Posterior vena cava (tissue), 2 donors: ENCODE results near the gene SPRED3. TPM values are rescaled to one million over a fixed set of nuclear protein-coding genes. Genes with fewer than 3 reads are reported as not detected.

Experiments
- DNase-seq: peaks from one replicate; pipeline ENCODE4 v3.0.0-alpha.2; 2020; ENCODE audit warnings: low spot score
- intact Hi-C, 2 donors: fragments of 100-400 bp; cut with DNase I; formaldehyde crosslinking; loops; one replicate each; pipeline versions ENCODE4 v1.14.1 to v1.14.2; 2022 to 2023
- total RNA-seq, 2 donors: library from RNA; stranded (reverse); fragmentation: NEBNext Ultra II Directional; extraction: Animal tissue kit (Norgen Biotek cat#: 25700); gene quantifications; one replicate each; pipeline ENCODE4 v1.2.1, GENCODE V29; 2021
- donor health status: DM: yes; HTN: yes; CAD: no.
- donor health status: DM: yes; HTN: yes; CAD: no.

The SPRED3 gene
- total RNA-seq, 2 donors from 2014 or later: 2.8 to 6.5 TPM

DNA sequence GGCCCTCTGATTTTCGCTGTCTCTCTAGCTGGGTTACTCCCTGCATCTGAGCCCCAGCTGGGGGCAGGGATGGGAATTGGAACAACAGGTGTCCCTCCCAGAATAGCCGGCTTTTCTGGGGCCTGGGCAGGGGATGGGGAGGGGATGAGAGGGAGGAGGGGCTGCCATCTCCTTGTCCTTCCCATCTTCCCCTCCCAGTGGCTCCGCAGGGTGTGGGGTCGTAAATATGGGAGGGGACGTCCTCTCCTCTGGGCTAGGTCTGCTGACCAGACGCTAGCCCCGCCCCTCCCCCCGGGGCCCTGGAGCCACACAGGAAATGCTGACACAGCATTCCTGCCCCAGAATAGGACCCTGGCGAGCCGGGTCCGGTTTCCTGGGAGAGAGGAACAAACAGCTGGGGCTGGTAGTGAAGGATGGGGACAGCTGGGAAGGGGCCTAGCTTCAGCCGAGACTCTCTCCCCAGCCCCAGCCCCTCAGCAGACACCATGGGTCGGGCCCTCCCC lies 46.1 kb downstream of the SPRED3 start:
- intact Hi-C loops: no loop called here
- DNase-seq: no peak

DNA sequence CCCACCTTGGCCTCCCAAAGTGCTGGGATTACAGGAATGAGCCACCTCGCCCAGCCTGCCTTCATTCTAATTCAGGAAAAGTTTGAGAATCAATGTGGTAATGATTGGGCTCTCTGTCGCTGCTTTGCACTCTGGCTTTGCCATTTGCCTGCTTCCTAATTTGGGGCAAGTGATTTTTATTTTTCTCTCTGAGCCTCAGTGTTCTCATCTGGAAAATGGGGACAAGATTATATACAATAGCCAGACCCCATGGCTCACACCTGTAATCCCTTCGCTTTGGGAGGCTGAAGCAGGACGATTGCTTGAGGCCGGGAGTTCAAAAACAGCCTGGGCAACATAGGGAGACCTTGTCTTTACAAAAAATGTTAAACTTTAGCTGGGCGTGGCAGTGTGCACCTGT lies 48.8 kb downstream of the SPRED3 start:
- intact Hi-C loops: no loop called here

DNA sequence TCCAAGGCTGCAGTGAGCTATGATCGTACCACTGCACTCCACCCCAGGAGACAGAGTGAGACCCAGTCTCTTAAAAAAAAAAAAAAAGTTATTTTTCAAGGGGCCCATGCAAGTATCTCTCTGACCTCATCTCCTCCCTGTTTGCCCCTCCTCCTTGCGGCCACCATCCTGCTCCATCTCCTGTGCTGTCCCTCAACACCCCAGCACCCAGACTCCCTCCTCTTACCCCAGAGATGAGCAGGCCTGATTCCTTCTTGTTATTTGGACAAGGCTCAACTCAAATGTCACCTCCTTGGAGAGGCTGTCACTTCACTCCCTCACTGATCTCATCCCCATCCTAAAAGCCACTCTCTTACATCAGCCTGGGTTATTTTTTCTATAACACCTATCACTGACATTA lies 49.4 kb downstream of the SPRED3 start:
- no peak for DNase-seq
- intact Hi-C loops: no loop called here

More for the DNA sequence above, 48.8 kb downstream of the SPRED3 start:
- no peak for DNase-seq

DNA sequence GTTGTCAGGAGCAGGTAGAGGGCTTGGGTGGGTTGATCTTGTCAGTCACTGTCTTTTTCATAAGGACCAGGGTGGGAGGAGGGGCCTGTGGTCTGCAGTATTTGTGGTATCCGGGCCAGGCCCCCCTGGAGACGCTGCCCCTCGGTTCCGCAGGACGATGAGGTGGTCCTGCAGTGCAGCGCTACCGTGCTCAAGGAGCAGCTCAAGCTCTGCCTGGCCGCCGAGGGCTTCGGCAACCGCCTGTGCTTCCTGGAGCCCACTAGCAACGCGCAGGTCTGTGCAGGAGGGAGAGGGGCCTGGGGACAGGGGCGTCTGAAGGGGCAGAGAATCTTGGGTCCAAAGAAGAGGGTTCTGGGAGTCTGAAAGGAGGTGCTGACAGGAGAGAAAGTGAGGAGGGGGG lies 52.1 kb downstream of the SPRED3 start:
- intact Hi-C loops: no loop called here
- DNase-seq: no peak

DNA sequence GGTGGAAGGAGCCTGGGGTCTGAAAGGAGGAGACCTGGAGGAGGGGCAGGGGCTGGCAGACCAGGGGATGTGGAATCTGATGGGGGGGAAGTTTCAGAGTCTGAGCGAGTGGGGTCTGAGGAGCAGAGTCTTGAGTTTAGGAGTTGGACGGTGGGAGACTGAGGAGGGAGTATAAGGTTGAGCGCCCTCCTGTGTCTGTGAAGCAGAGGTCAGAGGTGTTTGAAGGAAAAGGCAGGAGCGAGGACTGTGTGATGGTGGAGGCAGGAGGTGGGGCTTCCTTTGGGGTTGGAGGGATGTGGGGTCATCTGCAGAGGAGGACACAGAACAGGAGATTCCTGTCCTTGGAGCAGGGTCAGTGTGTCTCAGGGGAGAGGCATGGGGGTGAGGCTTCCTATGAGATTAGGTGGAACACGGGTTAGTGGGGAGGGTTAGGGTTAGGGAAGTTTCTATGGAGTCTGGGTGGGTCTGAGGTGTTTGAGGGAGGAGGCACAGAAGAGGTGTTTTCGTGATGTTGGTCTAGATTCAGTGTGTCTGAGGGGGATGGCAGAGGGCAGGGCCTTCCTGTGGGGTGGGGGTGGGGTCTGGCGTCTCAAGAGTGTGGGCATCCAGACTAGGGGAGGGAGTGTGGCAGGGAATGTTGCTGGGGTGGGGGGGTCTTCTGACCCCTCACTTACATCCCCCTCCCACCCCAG lies 53.3 kb downstream of the SPRED3 start:
- no peak for DNase-seq
- intact Hi-C loops: no loop called here

DNA sequence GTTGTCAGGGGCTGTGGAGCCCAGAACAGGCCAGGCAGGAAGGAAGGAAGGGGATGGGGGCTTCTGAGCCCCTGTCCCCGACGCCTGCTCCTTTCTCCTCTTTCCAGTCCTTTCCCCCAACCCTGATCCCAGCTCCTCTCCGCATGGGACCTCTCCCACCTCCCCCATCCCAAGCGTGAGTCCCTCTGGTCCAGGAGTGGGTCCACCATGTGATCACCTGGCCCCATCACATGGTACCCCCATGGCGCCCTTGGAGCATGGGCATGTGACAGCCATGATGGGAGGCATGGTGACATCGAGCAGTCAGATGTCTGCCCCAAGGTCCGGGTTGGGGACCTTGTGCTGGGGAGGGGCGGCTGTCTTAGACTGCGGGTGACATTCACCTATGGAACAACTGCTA lies 54.2 kb downstream of the SPRED3 start:
- intact Hi-C loops: no loop called here
- DNase-seq: no peak

DNA sequence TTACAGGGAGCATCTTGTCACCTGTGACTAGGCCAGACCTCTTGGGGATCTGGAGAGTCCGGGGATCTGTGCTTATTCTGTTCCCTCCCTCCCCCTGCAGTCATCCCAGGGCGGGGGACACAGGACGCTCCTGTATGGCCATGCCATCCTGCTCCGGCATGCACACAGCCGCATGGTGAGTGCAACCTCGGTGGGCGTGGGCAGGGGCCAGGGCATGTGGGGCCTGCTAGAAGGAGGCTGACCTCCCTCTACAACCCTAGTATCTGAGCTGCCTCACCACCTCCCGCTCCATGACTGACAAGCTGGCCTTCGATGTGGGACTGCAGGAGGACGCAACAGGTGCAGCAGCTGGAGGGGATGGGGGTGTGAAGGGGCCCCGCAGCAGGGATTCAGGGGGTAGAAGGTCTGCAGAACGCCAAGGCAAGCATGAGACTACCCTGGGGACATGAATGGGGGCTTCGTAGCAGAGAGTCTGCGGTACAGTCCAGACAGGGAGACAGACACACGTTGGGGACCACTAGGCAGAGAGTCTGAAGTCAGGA lies 55.0 kb downstream of the SPRED3 start:
- intact Hi-C loops: no loop called here

DNA sequence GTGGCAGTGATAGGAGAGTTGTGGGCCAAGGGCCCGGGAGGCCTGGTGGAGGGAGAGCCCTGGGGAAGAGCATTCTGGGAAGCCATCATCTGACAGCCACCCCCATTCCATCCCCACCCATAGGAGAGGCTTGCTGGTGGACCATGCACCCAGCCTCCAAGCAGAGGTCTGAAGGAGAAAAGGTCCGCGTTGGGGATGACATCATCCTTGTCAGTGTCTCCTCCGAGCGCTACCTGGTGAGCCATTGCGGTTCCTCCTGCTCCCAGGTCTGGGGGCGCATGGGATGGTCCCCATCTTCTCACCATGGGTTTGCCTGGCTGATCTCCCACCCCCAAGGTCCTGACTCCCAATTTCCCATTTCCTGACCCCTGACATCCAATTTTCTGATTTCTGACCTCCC lies 55.5 kb downstream of the SPRED3 start:
- intact Hi-C loops: no loop called here
- no peak for DNase-seq

More for the DNA sequence above, 55.0 kb downstream of the SPRED3 start:
- DNase-seq: no peak

DNA sequence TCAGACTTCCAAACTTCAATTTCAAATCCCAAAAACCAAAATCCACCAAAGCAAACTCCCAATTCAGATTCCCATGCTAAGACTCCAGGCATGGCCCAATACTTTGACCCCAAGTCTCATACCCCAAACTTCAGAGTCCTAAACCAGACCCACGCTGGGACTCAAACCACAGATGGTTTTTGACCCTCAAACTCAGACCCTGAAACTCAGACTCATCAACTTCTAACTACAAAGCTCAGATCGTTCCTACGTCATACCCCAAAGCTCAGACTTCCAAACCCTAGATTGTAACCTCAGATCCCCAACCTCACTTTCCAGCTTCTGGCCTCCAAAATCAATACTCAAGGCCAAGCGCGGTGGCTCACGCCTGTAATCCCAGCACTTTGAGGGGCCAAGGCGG lies 56.9 kb downstream of the SPRED3 start:
- DNase-seq: no peak
- intact Hi-C loops: no loop called here

DNA sequence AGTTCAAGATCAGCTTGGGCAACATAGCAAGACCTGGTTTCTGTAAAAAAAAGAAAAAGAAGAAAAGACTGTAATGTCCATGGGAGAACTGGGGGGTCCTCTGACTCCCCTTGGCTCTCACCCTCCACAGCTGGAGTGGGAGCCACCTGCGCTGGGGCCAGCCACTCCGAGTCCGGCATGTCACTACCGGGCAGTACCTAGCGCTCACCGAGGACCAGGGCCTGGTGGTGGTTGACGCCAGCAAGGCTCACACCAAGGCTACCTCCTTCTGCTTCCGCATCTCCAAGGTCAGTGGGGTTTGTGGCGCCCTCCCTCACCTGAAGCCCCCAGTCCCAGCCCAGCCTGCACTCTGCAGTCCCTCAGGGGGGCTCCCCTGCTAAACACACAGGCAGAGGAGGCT lies 59.7 kb downstream of the SPRED3 start:
- intact Hi-C loops: no loop called here
- DNase-seq: no peak

Other genes starting within 250 kb of the SPRED3 start
- under 1 TPM; 0.14 to 0.65 TPM for gene DPF1, start 164.5 kb upstream of the SPRED3 start, total RNA-seq
- 100 to 1,000 TPM; 314 to 462 TPM for gene PPP1R14A, start 132.3 kb upstream of the SPRED3 start, total RNA-seq
- gene SPINT2, start 124.1 kb upstream of the SPRED3 start, total RNA-seq: 10 to 100 TPM; 25.1 to 39.7 TPM
- 1 to 10 TPM; 1.1 to 1.2 TPM for gene C19orf33, start 84.4 kb upstream of the SPRED3 start, total RNA-seq
- gene YIF1B, start 72.8 kb upstream of the SPRED3 start, total RNA-seq: 10 to 100 TPM; 16.5 to 23.2 TPM
- gene KCNK6, start 68.9 kb upstream of the SPRED3 start, total RNA-seq: 10 to 100 TPM; 10.2 to 14.5 TPM
- 1 to 10 TPM; 2.3 to 4.0 TPM for gene CATSPERG, start 52.9 kb upstream of the SPRED3 start, total RNA-seq
- gene PSMD8, start 14.1 kb upstream of the SPRED3 start, total RNA-seq: 100 to 1,000 TPM; 121 to 139 TPM
- 1 to 10 TPM in 1 of 2 donors, under 1 TPM in 1; 0.51 to 2.2 TPM for gene GGN, start 663 bp upstream of the SPRED3 start, total RNA-seq
- gene FAM98C, start 14.4 kb downstream of the SPRED3 start, total RNA-seq: 10 to 100 TPM in 1 of 2 donors, 1 to 10 TPM in 1; 9.6 to 10.7 TPM
- gene RASGRP4, start 37.5 kb downstream of the SPRED3 start, total RNA-seq: 1 to 10 TPM; 3.9 to 6.6 TPM
- gene RYR1, start 45.0 kb downstream of the SPRED3 start, total RNA-seq: 1 to 10 TPM; 1.3 to 5.6 TPM
- 1 to 10 TPM; 2.7 to 5.5 TPM for gene MAP4K1, start 229.3 kb downstream of the SPRED3 start, total RNA-seq
- gene EIF3K, start 230.5 kb downstream of the SPRED3 start, total RNA-seq: 100 to 1,000 TPM; 170 to 191 TPM